Measurements from ENCODE around the gene FA2H. TPM values are rescaled to one million over a fixed set of nuclear protein-coding genes. Genes with fewer than 3 reads are reported as not detected.

Gene FA2H
- total and polyA plus RNA-seq, 10 of the 15 experiments (the other 5 are each of a cell fraction or from before 2014, with no cell fraction given): 0.05 to 0.73 (median 0.51) TPM; not detected in 3

DNA sequence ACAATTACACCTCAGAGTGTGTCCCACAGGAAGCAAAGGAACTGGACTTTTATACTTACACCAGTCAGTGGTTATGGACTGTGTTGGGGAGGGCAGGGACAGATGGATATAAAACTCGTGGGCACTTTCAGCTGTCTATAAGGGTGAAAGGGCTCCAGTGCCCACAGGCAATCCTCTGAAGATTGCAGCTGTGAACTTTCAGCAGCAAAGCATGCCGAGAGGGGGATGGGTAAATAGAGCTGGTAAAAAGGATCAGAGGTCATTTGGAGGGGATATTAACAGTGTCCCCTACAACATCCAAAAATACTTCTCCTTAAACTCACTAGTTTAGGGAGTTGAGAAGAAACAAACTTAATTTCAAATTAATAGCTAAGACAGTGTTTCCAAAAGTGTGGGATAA, 94.6 kb downstream of the FA2H start (continued):
- TF ChIP-seq, protein P1, sequence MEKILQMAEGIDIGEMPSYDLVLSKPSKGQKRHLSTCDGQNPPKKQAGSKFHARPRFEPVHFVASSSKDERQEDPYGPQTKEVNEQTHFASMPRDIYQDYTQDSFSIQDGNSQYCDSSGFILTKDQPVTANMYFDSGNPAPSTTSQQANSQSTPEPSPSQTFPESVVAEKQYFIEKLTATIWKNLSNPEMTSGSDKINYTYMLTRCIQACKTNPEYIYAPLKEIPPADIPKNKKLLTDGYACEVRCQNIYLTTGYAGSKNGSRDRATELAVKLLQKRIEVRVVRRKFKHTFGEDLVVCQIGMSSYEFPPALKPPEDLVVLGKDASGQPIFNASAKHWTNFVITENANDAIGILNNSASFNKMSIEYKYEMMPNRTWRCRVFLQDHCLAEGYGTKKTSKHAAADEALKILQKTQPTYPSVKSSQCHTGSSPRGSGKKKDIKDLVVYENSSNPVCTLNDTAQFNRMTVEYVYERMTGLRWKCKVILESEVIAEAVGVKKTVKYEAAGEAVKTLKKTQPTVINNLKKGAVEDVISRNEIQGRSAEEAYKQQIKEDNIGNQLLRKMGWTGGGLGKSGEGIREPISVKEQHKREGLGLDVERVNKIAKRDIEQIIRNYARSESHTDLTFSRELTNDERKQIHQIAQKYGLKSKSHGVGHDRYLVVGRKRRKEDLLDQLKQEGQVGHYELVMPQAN (conservative IDR thresholded peaks at IDR 0.05): no peak
- no peak for TF ChIP-seq ASH2L (IDR thresholded peaks at IDR 0.05; ENCODE audit: borderline replicate concordance, low read depth)
- TF ChIP-seq PAX8 (IDR thresholded peaks at IDR 0.05): no peak
- TF ChIP-seq, protein P2, sequence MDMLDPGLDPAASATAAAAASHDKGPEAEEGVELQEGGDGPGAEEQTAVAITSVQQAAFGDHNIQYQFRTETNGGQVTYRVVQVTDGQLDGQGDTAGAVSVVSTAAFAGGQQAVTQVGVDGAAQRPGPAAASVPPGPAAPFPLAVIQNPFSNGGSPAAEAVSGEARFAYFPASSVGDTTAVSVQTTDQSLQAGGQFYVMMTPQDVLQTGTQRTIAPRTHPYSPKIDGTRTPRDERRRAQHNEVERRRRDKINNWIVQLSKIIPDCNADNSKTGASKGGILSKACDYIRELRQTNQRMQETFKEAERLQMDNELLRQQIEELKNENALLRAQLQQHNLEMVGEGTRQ (IDR thresholded peaks at IDR 0.05; ENCODE audit: borderline replicate concordance, low read depth, low read length): no peak
- TF ChIP-seq DPF2 (IDR thresholded peaks at IDR 0.05): no peak
- no peak for TF ChIP-seq IKZF1 (conservative IDR thresholded peaks at IDR 0.05)
- TF ChIP-seq ZBED1 (IDR thresholded peaks at IDR 0.05; ENCODE audit: borderline replicate concordance): no peak
- TF ChIP-seq, protein P3, sequence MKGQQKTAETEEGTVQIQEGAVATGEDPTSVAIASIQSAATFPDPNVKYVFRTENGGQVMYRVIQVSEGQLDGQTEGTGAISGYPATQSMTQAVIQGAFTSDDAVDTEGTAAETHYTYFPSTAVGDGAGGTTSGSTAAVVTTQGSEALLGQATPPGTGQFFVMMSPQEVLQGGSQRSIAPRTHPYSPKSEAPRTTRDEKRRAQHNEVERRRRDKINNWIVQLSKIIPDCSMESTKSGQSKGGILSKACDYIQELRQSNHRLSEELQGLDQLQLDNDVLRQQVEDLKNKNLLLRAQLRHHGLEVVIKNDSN (IDR thresholded peaks at IDR 0.05; ENCODE audit: borderline replicate concordance, extremely low read length, insufficient read depth, low read depth, low read length): no peak
- TF ChIP-seq, protein P4, sequence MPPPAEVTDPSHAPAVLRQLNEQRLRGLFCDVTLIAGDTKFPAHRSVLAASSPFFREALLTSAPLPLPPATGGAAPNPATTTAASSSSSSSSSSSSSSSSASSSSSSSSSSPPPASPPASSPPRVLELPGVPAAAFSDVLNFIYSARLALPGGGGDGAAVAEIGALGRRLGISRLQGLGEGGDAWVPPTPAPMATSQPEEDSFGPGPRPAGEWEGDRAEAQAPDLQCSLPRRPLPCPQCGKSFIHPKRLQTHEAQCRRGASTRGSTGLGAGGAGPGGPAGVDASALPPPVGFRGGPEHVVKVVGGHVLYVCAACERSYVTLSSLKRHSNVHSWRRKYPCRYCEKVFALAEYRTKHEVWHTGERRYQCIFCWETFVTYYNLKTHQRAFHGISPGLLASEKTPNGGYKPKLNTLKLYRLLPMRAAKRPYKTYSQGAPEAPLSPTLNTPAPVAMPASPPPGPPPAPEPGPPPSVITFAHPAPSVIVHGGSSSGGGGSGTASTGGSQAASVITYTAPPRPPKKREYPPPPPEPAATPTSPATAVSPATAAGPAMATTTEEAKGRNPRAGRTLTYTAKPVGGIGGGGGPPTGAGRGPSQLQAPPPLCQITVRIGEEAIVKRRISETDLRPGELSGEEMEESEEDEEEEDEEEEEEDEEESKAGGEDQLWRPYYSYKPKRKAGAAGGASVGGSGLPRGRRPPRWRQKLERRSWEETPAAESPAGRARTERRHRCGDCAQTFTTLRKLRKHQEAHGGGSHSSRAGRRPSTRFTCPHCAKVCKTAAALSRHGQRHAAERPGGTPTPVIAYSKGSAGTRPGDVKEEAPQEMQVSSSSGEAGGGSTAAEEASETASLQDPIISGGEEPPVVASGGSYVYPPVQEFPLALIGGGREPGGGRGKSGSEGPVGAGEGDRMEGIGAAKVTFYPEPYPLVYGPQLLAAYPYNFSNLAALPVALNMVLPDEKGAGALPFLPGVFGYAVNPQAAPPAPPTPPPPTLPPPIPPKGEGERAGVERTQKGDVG (CRISPR knock-in tag; IDR thresholded peaks at IDR 0.05): no peak
- no peak for TF ChIP-seq EP300 (IDR thresholded peaks at IDR 0.05; ENCODE audit: borderline replicate concordance in 1 of 2, control insufficient read depth in 1 of 2, low read depth in 2 of 2, low read length in 2 of 2)
- TF ChIP-seq KDM1A (IDR thresholded peaks at IDR 0.05; ENCODE audit: borderline replicate concordance): no peak
